GM12801 (cell line): Measurements from ENCODE around the gene GPER1.

Experiments
- TF ChIP-seq, protein P1 (sequence below): IDR thresholded peaks from one replicate; pipeline ENCODE4 v1.5.1; 2011; ENCODE audit warnings: control low read depth; ENCODE audit not compliant: insufficient read length; ENCODE audit errors: extremely low read depth

The GPER1 gene

GRCh38 chr7:1052031-1052818, 35.7 kb upstream of the GPER1 start:
- TF ChIP-seq, protein P1, sequence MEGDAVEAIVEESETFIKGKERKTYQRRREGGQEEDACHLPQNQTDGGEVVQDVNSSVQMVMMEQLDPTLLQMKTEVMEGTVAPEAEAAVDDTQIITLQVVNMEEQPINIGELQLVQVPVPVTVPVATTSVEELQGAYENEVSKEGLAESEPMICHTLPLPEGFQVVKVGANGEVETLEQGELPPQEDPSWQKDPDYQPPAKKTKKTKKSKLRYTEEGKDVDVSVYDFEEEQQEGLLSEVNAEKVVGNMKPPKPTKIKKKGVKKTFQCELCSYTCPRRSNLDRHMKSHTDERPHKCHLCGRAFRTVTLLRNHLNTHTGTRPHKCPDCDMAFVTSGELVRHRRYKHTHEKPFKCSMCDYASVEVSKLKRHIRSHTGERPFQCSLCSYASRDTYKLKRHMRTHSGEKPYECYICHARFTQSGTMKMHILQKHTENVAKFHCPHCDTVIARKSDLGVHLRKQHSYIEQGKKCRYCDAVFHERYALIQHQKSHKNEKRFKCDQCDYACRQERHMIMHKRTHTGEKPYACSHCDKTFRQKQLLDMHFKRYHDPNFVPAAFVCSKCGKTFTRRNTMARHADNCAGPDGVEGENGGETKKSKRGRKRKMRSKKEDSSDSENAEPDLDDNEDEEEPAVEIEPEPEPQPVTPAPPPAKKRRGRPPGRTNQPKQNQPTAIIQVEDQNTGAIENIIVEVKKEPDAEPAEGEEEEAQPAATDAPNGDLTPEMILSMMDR, result no peak

- TF ChIP-seq, protein P1, result no peak
Observed at GRCh38 chr7:1053002-1053411, 34.9 kb upstream of the GPER1 start.

DNA sequence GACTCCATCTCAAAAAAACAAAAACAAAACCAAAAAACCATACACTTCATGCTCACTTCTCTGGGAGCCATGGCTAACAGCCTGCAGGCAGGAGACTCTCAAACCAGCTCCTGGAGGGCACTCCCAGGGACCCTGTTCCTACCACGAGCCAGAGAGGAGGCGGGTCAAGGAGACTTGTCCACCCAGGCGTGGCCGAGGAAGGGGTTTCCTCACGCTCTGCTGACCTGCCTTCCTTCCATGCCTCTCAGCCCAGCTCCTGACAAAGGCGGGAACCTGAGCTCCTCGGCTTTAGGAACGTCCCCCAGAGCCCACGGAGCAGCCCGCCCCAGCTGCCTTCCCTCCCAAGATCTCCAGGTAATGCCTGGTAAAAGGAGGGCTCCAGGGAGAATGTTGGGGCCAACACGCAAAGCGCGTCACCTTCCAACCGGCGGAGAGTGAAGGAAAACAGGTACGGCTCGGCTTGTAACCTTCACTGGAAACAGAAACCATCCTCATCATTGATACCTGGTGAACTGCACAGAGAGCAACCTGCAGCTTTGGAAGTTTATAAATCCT, 34.0 kb upstream of the GPER1 start:
- TF ChIP-seq, protein P1, result no peak

DNA sequence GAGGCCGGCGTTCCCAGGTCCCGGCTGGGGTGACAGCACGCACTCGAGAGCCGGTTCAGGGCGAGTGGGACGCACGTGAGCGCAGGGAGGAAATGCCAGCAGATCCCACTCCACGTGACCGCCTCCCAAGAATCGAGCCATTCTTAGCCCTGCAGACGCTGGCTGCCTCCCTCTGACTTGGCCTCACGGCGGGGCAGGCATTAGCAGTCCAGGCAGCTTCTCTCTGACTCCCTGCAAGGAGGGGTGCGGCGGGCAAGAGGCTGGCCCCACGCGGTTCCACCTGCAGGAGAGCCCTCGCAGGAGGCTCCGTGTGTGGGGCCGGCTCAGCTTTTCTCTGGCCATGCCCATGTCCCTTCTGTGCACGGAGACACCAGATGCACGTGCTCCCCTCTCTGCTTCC, 33.5 kb upstream of the GPER1 start:
- TF ChIP-seq, protein P1, result no peak

GRCh38 chr7:1054861-1055450, 33.0 kb upstream of the GPER1 start:
- TF ChIP-seq, protein P1, result no peak

DNA sequence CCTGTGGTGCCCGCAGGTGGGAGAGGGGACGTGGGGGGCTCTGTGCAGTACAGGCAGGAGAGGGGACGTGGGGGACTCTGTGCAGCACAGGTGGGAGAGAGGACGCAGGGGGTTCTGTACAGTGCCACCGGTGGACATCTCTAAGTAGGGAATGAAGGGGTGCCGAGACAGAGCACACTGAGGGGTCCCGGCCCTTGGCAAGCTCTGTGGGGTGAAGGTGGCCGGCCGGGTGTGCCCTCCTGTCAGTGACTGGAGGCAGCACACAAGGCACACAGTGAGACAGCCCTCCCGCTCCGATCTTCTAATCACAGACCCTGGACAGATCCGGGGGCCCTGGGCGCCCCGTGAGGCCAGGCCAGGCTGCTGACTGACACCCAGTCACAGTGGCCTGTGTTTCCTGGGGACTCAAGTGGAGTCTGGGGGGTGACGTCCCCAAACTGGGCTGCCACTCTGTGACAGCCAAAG, 32.4 kb upstream of the GPER1 start:
- TF ChIP-seq, protein P1, result no peak

GRCh38 chr7:1055956-1056784, 31.7 kb upstream of the GPER1 start:
- TF ChIP-seq, protein P1, result no peak
